Stomach (tissue), 4 donors: Measurements from ENCODE around the gene USP12.

ENCODE experiments used
- CTCF ChIP-seq, 7 experiments: fragments of 450-650 bp in 4 of 7; fragments of 200-600 bp in 3 of 7; sonication (generic) in 3 of 7; IDR thresholded peaks; one replicate each; pipeline ENCODE4 v1.5.1; 2016 to 2019; ENCODE audit warnings: antibody characterized with exemption in 7 of 7, control low read depth in 2 of 7, mild to moderate bottlenecking in 1 of 7
- POLR2AphosphoS5 ChIP-seq, 3 donors: sonication (generic); formaldehyde crosslinking; IDR thresholded peaks; one replicate each; pipeline ENCODE4 v1.6.1; 2016; ENCODE audit warnings: antibody characterized with exemption in 3 of 3

GRCh38 chr13:27166313-27166712 lies 5.3 kb downstream of the USP12 start:
- no peak for TF ChIP-seq POLR2AphosphoS5 (IDR thresholded peaks at IDR 0.05)
- TF ChIP-seq CTCF (IDR thresholded peaks at IDR 0.05) = no peak
